Prostate gland (tissue), 2 donors: ENCODE measurements around the gene CEP250. TPM values are rescaled to one million over a fixed set of nuclear protein-coding genes. Genes with fewer than 3 reads are reported as not detected.
"Not testable (repeated sequence)": the region's sequence is repeated elsewhere in the genome, so short reads cannot be mapped to it uniquely, and the experiment has no call there.

ENCODE experiments used
- DNase-seq: peaks from one replicate; pipeline ENCODE4 v3.0.0-alpha.2; 2019; ENCODE audit warnings: low spot score
- H3K27ac ChIP-seq, 2 donors: fragments of 200-600 bp; sonication (generic); 2 replicates each; pipeline ENCODE4 v1.5.1; 2017 to 2019
- H3K27me3 ChIP-seq: fragments of 200-600 bp; sonication (generic); replicated peaks from 2 replicates; pipeline ENCODE4 v1.5.1; 2019; ENCODE audit not compliant: insufficient read depth
- H3K36me3 ChIP-seq, 2 donors: fragments of 200-600 bp; sonication (generic); 1 replicate in 1 of 2; 2 replicates in 1 of 2; pipeline versions ENCODE4 v1.5.1 to v1.8.1; 2017 to 2019
- H3K4me1 ChIP-seq: fragments of 200-600 bp; sonication (generic); replicated peaks from 2 replicates; pipeline ENCODE4 v1.5.1; 2019
- H3K4me3 ChIP-seq, 2 donors: fragments of 200-600 bp; sonication (generic); 2 replicates each; pipeline ENCODE4 v1.5.1; 2017 to 2019
- H3K9me3 ChIP-seq: fragments of 200-600 bp; sonication (generic); 2 replicates; pipeline ENCODE4 v1.5.1; 2017
- CTCF ChIP-seq, 4 experiments: fragments of 200-600 bp in 2 of 4; fragments of 450-650 bp in 2 of 4; sonication (generic) in 2 of 4; IDR thresholded peaks; 1 replicate in 3 of 4; 2 replicates in 1 of 4; pipeline ENCODE4 v1.5.1; 2016 to 2019; ENCODE audit warnings: antibody characterized with exemption in 4 of 4, mild to moderate bottlenecking in 2 of 4, moderate library complexity in 2 of 4
- POLR2A ChIP-seq: fragments of 450-650 bp; IDR thresholded peaks from one replicate; pipeline ENCODE4 v1.6.1; 2016; ENCODE audit warnings: antibody characterized with exemption, mild to moderate bottlenecking
- POLR2AphosphoS5 ChIP-seq: sonication (generic); formaldehyde crosslinking; IDR thresholded peaks from one replicate; pipeline ENCODE4 v1.6.1; 2017; ENCODE audit warnings: antibody characterized with exemption
- WGBS: methylation state at CpG from one replicate; pipeline ENCODE4 v1.1.5; 2018; 5-methylcytosine and 5-hydroxymethylcytosine counted together
- intact Hi-C: fragments of 100-400 bp; cut with DNase I; formaldehyde crosslinking; loops from one replicate; pipeline ENCODE4 v1.14.2; 2022
- total RNA-seq, 2 donors: library from RNA; depleted of rRNA; stranded (reverse); fragments of >200 nt; gene quantifications; one replicate each; pipeline ENCODE4 v1.1.0, GENCODE V29; 2016

Gene CEP250
- total RNA-seq, 2 donors from 2014 or later, result 35.2 to 36.9 TPM

GRCh38 chr20:35547329-35547728 is 91.9 kb downstream of the CEP250 start:
- H3K27me3 ChIP-seq, result no peaks in the 10 kb centered on the region
- 83% methylated on average over 9 of the region's 9 CpGs for WGBS
- no peaks in the 10 kb centered on the region for H3K36me3 ChIP-seq
- no peak overlapping the region for H3K27ac ChIP-seq
- H3K4me1 ChIP-seq, result peaks cover 6% of the 10 kb centered on the region
- no peaks in the 10 kb centered on the region for H3K9me3 ChIP-seq
- no peak overlapping the region for H3K4me3 ChIP-seq
- intact Hi-C loops, result loop anchor here (10.0 kb wide), 1 partner anchor 83 kb away; no protein-coding TSS in a partner anchor
- no peak for DNase-seq
- TF ChIP-seq POLR2A, result no peak

GRCh38 chr20:35551503-35551902 is 96.1 kb downstream of the CEP250 start:
- intact Hi-C loops, result no loop called here
- peaks cover 0 to 4% of the 10 kb centered on the region in 2 donors for H3K36me3 ChIP-seq
- no peak for TF ChIP-seq POLR2AphosphoS5
- no peak for TF ChIP-seq CTCF (IDR thresholded peaks at IDR 0.05)
- no peak for TF ChIP-seq POLR2A
- DNase-seq, result no peak
- H3K4me3 ChIP-seq, result no peak overlapping the region
- 63% methylated on average over 4 of the region's 4 CpGs for WGBS
- H3K27me3 ChIP-seq, result no peaks in the 10 kb centered on the region
- H3K27ac ChIP-seq, result no peak overlapping the region
- no peaks in the 10 kb centered on the region for H3K4me1 ChIP-seq
- no peaks in the 10 kb centered on the region for H3K9me3 ChIP-seq

GRCh38 chr20:35552914-35553313 is 97.5 kb downstream of the CEP250 start:
- Histone ChIP-seq H3K27ac (no peak overlapping the region), H3K36me3 (peaks cover 0 to 4% of the 10 kb centered on the region in 2 donors), H3K9me3 (no peaks in the 10 kb centered on the region), H3K4me3 (no peak overlapping the region), H3K27me3 (no peaks in the 10 kb centered on the region), H3K4me1 (no peaks in the 10 kb centered on the region)
- WGBS, result 100% methylated on average over 3 of the region's 3 CpGs
- no peak for TF ChIP-seq CTCF (IDR thresholded peaks at IDR 0.05)
- TF ChIP-seq POLR2A, result no peak
- TF ChIP-seq POLR2AphosphoS5, result no peak
- no peak for DNase-seq
- intact Hi-C loops, result no loop called here

GRCh38 chr20:35555461-35555860 is 100.1 kb downstream of the CEP250 start:
- H3K27me3 ChIP-seq, H3K9me3 ChIP-seq, DNase-seq, H3K27ac ChIP-seq, H3K36me3 ChIP-seq, H3K4me1 ChIP-seq, intact Hi-C loops, H3K4me3 ChIP-seq: not testable (repeated sequence)
- 71% methylated on average over 4 of the region's 4 CpGs for WGBS

- no peaks in the 10 kb centered on the region for H3K4me1 ChIP-seq
- H3K4me3 ChIP-seq, result no peak overlapping the region
- no peak for TF ChIP-seq CTCF (IDR thresholded peaks at IDR 0.05)
- no peak for TF ChIP-seq POLR2AphosphoS5
- no peak for DNase-seq
- H3K27me3 ChIP-seq, result no peaks in the 10 kb centered on the region
- H3K27ac ChIP-seq, result no peak overlapping the region
- no peaks in the 10 kb centered on the region for H3K9me3 ChIP-seq
- intact Hi-C loops, result no loop called here
- 94% methylated on average over 21 of the region's 21 CpGs for WGBS
- H3K36me3 ChIP-seq, result peaks cover 0 to 4% of the 10 kb centered on the region in 2 donors
Observed at GRCh38 chr20:35555951-35556645, 100.7 kb downstream of the CEP250 start.

GRCh38 chr20:35556871-35557270 is 101.5 kb downstream of the CEP250 start:
- Histone ChIP-seq H3K27me3 (no peaks in the 10 kb centered on the region), H3K36me3 (peaks cover 0 to 4% of the 10 kb centered on the region in 2 donors), H3K27ac (no peak overlapping the region), H3K4me1 (no peaks in the 10 kb centered on the region), H3K4me3 (no peak overlapping the region), H3K9me3 (no peaks in the 10 kb centered on the region)
- TF ChIP-seq POLR2A, result no peak
- TF ChIP-seq POLR2AphosphoS5, result no peak
- TF ChIP-seq CTCF (IDR thresholded peaks at IDR 0.05), result no peak
- no peak for DNase-seq
- intact Hi-C loops, result no loop called here
- 94% methylated on average over 8 of the region's 8 CpGs for WGBS
